Fibroblast of skin of abdomen (primary cell): ENCODE results near the gene RIN1. TPM values are rescaled to one million over a fixed set of nuclear protein-coding genes. Genes with fewer than 3 reads are reported as not detected.
"Not testable (repeated sequence)": the region's sequence is repeated elsewhere in the genome, so short reads cannot be mapped to it uniquely, and the experiment has no call there.

Experiments
- DNase-seq: peaks from one replicate; pipeline ENCODE4 v3.0.0-alpha.2; 2013
- polyA plus RNA-seq, 2 experiments: library from polyadenylated mRNA; unstranded; fragments of 120-200 nt; gene quantifications; one replicate each; pipeline ENCODE4 v1.2.1, GENCODE V29; 2013; ENCODE audit not compliant: insufficient read length in 2 of 2

The RIN1 gene
- 16.2 TPM for polyA plus RNA-seq (2013, experiment 1 of 2; ENCODE audit: insufficient read length)
- polyA plus RNA-seq (2013, experiment 2 of 2; ENCODE audit: insufficient read length) = 16.3 TPM

GRCh38 chr11:66336234-66337102 lies at the start of gene RIN1:
RIN1 (minus strand) TSS chr11:66336434; CDS start chr11:66336402, 32 bp downstream.
- DNase-seq = peak; percentile 85

GRCh38 chr11:66384316-66384715 lies 48.1 kb upstream of the RIN1 start:
- not testable (repeated sequence) for DNase-seq

- DNase-seq = not testable (repeated sequence)
Observed at GRCh38 chr11:66380264-66380663, 44.0 kb upstream of the RIN1 start.

GRCh38 chr11:66373690-66374287 lies 37.6 kb upstream of the RIN1 start:
- DNase-seq = not testable (repeated sequence)

- no peak for DNase-seq
Observed at GRCh38 chr11:66373265-66373664, 37.0 kb upstream of the RIN1 start.

GRCh38 chr11:66371627-66372415 lies 35.6 kb upstream of the RIN1 start, which contains the start of gene SLC29A2:
SLC29A2 (minus strand) TSS chr11:66371760; CDS start chr11:66371591, 169 bp downstream.
- no peak for DNase-seq

GRCh38 chr11:66369073-66369894 lies 33.0 kb upstream of the RIN1 start:
- DNase-seq = no peak

- DNase-seq = no peak
Observed at GRCh38 chr11:66368484-66368883, 32.2 kb upstream of the RIN1 start.

GRCh38 chr11:66367561-66368312 lies 31.5 kb upstream of the RIN1 start:
- DNase-seq = no peak

- DNase-seq = no peak
Observed at GRCh38 chr11:66366844-66367477, 30.7 kb upstream of the RIN1 start.

- no peak for DNase-seq
Observed at GRCh38 chr11:66365711-66366619, 29.7 kb upstream of the RIN1 start.

GRCh38 chr11:66365166-66365565 lies 28.9 kb upstream of the RIN1 start:
- no peak for DNase-seq

- DNase-seq = no peak
Observed at GRCh38 chr11:66363805-66364535, 27.7 kb upstream of the RIN1 start.

GRCh38 chr11:66363187-66363601 lies 27.0 kb upstream of the RIN1 start:
- DNase-seq = no peak

- no peak for DNase-seq
Observed at GRCh38 chr11:66362481-66363147, 26.4 kb upstream of the RIN1 start.

- no peak for DNase-seq
Observed at GRCh38 chr11:66361502-66361941, 25.3 kb upstream of the RIN1 start.

GRCh38 chr11:66360406-66361073 lies 24.3 kb upstream of the RIN1 start:
- DNase-seq = no peak
